ENCODE data around the gene PRAC2.

The PRAC2 gene

DNA sequence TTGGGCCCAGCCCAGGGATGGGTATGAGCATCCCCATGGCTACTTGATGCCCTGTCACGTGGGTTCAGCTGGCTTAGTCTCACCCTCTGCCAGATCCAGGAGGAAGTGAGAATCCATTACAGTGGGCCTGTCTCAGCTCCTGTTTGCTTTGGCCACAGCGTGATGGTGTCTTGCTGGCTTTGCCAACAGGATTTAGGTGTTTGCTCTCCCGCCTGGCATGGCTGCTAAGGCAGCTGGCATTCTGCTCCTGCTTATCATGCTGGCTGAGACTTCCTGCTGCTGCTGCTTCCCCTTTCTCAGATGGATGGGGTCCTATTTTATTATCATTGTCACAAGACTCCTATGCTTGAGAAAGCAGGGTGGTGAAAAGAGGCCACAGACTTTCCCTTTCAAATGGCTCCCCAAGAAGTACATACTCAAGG is 33.9 kb downstream of the PRAC2 start:
- no peak for DNase-seq

GRCh38 chr17:48757524-48757961 is 34.6 kb downstream of the PRAC2 start:
- no peak for DNase-seq

- no peak for DNase-seq
These were observed 36.3 kb downstream of the PRAC2 start for GRCh38 chr17:48759288-48759687.

DNA sequence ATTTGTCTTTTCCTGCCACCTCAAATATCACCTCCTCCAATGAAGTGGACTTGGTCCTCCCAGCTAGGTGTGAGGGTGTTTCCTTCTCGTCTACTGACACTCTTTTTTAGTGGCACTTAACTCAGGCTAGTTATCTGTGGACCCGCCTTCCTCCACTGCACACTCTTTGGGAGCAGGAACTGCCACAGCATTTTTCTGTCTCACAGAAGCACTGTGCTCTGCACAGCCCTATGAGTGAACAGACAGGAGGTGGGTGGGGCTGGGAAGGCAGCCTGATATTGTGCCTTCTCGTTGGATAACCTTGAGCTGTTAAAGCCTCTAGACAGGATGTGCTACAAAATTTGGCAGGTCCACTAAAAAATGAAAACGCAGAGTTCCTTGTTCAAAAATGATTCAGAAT is 37.4 kb downstream of the PRAC2 start:
- no peak for DNase-seq

- DNase-seq = no peak
These were observed 38.1 kb downstream of the PRAC2 start for GRCh38 chr17:48761114-48761513.

DNA sequence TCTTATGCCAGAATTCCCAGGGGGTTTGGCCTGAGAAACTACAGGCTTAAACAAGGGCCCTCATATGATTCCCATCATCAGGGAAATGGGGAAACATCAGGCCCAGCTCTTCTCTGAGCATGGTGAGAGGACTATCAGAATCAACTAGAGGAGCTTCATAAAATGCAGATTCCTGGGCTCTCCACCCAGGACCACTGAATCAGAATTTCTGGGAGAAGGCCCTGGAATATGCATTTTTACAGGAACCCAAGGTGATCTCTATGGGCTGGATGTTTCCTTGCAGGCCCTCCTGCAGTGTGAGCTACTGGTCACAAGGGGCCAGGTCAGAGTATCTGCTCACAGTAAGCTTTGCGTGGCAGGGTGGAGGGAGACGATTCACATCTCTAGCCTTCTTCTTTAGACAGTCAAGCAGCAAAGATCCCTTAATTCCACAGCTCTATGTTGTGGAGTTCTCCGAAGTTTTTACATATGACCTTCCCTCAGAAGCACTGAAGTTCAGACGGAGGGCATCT is 44.3 kb downstream of the PRAC2 start:
- no peak for DNase-seq

- no peak for DNase-seq
These were observed 46.2 kb downstream of the PRAC2 start for GRCh38 chr17:48769009-48769675.

- DNase-seq = no peak
These were observed 48.0 kb downstream of the PRAC2 start for GRCh38 chr17:48770954-48771353.

- DNase-seq = no peak
These were observed 50.3 kb downstream of the PRAC2 start for GRCh38 chr17:48773245-48773644.

Data from stimulated activated CD4-positive, alpha-beta T cell treated with anti-CD3 and anti-CD28 coated beads, Interleukin-4, amount 100 ng/mL, for 1 hour (primary cell).